ENCODE measurements around the gene INSR.

The INSR gene

DNA sequence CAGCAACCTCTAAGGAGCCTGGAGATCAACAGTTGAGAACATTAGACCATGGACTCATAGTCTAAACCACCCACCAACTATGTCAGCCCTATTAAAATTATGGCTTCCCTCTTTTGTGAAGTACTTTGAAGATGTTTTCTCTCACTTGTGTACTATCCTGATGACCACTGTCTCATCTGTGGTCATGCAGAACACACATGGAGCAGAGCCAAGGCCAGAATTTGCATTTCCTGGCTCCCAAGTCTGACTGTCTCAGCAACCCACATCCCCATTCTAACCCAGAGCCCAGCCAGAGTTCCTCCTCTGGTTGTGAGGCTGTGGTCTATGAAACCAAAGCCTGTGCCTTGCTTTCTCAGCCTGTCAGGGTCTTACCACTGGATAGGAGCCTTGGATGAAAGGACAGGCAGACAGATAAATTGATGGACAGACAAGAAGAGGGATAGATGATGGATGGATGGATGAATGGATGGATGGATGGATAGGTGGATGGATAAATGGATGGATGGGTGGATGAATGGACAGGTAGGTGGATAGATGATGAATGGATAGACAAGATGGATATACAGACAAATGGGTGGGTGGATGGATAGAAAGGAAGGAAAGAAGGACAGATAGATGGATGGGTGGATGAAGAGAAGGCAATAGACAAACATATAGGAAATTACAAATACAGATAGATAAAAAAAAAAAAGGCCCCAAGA is 189.3 kb downstream of the INSR start:
- H3K4me3 ChIP-seq (ENCODE audit: low read depth in 1 of 2, low read length in 2 of 2): no peak overlapping the region
- H3K4me1 ChIP-seq (ENCODE audit: insufficient read depth, low read length): peaks cover 4% of the 10 kb centered on the region
- no peaks in the 10 kb centered on the region for H3K27me3 ChIP-seq (ENCODE audit: control insufficient read depth in 1 of 2, insufficient read depth in 2 of 2, low read length in 2 of 2)
- no peak overlapping the region for H3K9ac ChIP-seq (ENCODE audit: low read length)
- no peaks in the 10 kb centered on the region for H3K36me3 ChIP-seq (ENCODE audit: insufficient read depth, low read length)
- H3K27ac ChIP-seq (ENCODE audit: low read depth, low read length): no peak overlapping the region
- no peaks in the 10 kb centered on the region for H3K9me3 ChIP-seq (ENCODE audit: low read length)

DNA sequence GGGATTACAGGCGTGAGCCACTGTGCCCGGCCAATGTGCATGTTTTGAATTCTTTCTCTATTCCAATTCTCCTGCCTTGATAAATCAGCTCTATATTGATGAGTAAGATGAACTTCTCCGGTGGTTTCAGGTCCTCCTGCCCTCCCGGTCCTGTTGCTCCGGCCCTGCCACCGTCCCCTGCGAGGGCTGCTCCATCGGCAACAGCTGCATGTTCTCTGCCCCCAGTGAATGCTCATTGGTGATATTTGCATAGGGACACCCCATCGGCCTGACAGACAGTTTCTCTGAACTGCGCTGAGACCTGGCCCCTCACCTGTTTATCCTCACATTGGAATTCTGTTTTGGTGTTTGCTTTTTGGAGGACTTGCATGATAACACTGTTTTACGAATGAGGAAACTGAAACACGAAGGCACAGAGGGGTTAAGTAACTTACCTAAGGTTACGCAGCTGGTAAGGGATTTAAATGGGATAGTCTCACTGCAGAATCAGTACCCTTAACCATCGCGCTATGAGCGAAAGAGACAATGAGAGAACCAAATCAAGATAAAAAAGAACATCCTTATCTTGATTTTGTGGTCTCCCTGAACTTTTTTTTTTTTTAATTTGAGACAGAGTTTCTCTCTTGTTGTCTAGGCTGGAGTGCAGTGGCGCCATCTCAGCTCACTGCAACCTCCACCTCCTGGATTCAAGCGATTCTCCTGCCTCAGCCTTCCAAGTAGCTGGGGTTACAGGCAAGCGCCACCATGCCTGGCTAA is 192.5 kb downstream of the INSR start:
- H3K36me3 ChIP-seq (ENCODE audit: insufficient read depth, low read length): no peaks in the 10 kb centered on the region
- H3K4me1 ChIP-seq (ENCODE audit: insufficient read depth, low read length): peaks cover 9% of the 10 kb centered on the region
- no peak overlapping the region for H3K27ac ChIP-seq (ENCODE audit: low read depth, low read length)
- no peaks in the 10 kb centered on the region for H3K27me3 ChIP-seq (ENCODE audit: control insufficient read depth in 1 of 2, insufficient read depth in 2 of 2, low read length in 2 of 2)
- H3K9me3 ChIP-seq (ENCODE audit: low read length): no peaks in the 10 kb centered on the region
- H3K9ac ChIP-seq (ENCODE audit: low read length): no peak overlapping the region
- H3K4me3 ChIP-seq (ENCODE audit: low read depth in 1 of 2, low read length in 2 of 2): no peak overlapping the region

DNA sequence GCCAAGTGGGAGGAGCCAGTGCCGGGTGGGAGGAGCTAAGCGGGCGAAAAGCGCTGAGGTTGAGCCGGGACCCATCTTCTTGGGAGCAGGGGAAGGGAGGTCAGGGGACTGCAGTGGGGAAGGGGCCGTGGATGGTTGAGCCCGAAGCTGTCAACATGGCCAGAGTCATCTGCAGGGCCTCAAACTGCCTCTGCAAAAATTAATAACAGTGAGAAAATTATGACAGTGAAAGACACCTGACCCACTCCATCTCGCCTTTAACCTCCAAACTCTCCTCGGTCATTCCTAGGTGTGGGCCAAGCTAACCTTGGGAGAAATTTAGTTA is 194.7 kb downstream of the INSR start:
- no peak overlapping the region for H3K9ac ChIP-seq (ENCODE audit: low read length)
- no peaks in the 10 kb centered on the region for H3K27me3 ChIP-seq (ENCODE audit: control insufficient read depth in 1 of 2, insufficient read depth in 2 of 2, low read length in 2 of 2)
- H3K4me1 ChIP-seq (ENCODE audit: insufficient read depth, low read length): peaks cover 9% of the 10 kb centered on the region
- H3K27ac ChIP-seq (ENCODE audit: low read depth, low read length): peak overlapping the region; percentile 93
- H3K4me3 ChIP-seq (ENCODE audit: low read depth in 1 of 2, low read length in 2 of 2): peak overlapping the region; percentile 72 to 74
- H3K9me3 ChIP-seq (ENCODE audit: low read length): no peaks in the 10 kb centered on the region
- no peaks in the 10 kb centered on the region for H3K36me3 ChIP-seq (ENCODE audit: insufficient read depth, low read length)

DNA sequence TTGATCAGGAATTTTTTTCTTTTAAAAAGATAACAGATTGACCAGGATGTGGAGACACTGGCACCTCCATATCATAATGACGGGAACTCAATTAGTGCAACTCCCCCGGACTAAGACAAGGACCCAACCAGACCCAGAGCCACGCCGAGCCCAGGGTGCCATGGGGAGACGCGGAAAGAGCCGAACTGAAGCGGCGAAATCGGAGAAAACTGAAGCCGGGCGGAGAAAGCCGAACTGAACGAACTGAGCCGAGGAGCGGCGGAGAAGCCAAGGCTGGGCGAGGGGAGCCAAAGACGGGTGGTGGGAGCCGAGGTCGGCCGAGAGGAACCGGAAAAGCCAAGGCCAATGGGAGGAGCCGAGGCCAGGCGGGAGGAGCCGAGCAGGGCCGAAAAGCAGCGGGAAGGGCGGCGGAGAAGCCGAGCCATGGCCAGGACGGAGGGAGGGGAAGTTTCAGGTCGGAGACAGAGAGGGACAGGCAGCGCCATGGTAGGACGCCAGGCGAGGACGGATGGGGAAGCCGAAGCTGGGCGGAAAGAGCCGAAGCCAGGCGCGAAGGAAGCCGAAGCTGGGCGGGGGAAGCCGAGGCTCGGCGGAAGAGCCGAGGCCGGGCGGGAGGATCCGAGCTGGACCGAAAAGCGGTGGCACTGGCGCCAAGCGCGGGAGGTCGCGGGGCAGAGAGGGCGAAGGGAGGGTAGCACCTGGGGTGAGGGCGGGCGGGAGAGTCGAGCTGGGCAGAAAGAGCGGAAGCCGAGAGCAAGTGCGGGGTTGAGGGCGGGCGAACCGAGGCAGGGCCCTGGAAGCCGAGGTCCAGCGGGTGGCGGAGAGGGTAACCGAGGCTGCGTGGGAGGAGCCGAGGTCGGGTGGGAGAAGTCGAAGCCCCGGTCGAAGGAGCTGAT is 195.3 kb downstream of the INSR start:
- Histone ChIP-seq H3K36me3 (ENCODE audit: insufficient read depth, low read length) (no peaks in the 10 kb centered on the region), H3K4me3 (ENCODE audit: low read depth in 1 of 2, low read length in 2 of 2) (peak overlapping the region; percentile 72 to 74), H3K9me3 (ENCODE audit: low read length) (no peaks in the 10 kb centered on the region), H3K27ac (ENCODE audit: low read depth, low read length) (peak overlapping the region; percentile 93), H3K4me1 (ENCODE audit: insufficient read depth, low read length) (peaks cover 9% of the 10 kb centered on the region), H3K27me3 (ENCODE audit: control insufficient read depth in 1 of 2, insufficient read depth in 2 of 2, low read length in 2 of 2) (no peaks in the 10 kb centered on the region), H3K9ac (ENCODE audit: low read length) (peak overlapping the region; percentile 59)

DNA sequence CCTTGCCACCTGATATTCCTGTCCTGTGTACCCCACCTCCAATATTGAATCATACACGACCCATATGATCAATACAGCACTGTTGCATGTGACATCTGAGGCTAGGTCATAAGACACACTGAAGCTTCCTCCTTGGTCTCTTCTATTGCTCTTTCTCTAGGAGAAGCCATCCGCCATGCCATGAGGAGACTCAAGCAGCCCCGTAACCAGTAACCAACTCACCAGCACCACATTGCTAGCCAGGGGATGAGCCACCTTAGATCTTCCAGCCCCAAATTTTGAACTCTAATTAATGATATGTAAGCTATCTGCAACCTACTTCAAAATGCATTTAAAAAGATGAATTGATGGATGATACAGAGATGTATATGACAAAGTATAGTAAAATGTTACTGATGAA is 196.1 kb downstream of the INSR start:
- Histone ChIP-seq H3K9ac (ENCODE audit: low read length) (no peak overlapping the region), H3K4me1 (ENCODE audit: insufficient read depth, low read length) (peaks cover 9% of the 10 kb centered on the region), H3K27me3 (ENCODE audit: control insufficient read depth in 1 of 2, insufficient read depth in 2 of 2, low read length in 2 of 2) (no peaks in the 10 kb centered on the region), H3K4me3 (ENCODE audit: low read depth in 1 of 2, low read length in 2 of 2) (peak overlapping the region in 1 of 2 donors; percentile 74), H3K9me3 (ENCODE audit: low read length) (no peaks in the 10 kb centered on the region), H3K36me3 (ENCODE audit: insufficient read depth, low read length) (no peaks in the 10 kb centered on the region), H3K27ac (ENCODE audit: low read depth, low read length) (no peak overlapping the region)

- H3K9me3 ChIP-seq (ENCODE audit: low read length): peaks cover 28% of the 10 kb centered on the region
- H3K36me3 ChIP-seq (ENCODE audit: insufficient read depth, low read length): peaks cover 11% of the 10 kb centered on the region
- H3K27me3 ChIP-seq (ENCODE audit: control insufficient read depth in 1 of 2, insufficient read depth in 2 of 2, low read length in 2 of 2): no peaks in the 10 kb centered on the region
- H3K4me3 ChIP-seq (ENCODE audit: low read depth in 1 of 2, low read length in 2 of 2): no peak overlapping the region
- no peak overlapping the region for H3K27ac ChIP-seq (ENCODE audit: low read depth, low read length)
- no peak overlapping the region for H3K9ac ChIP-seq (ENCODE audit: low read length)
- no peaks in the 10 kb centered on the region for H3K4me1 ChIP-seq (ENCODE audit: insufficient read depth, low read length)
Measured at GRCh38 chr19:7088999-7089398, 205.2 kb downstream of the INSR start.

- Histone ChIP-seq H3K9me3 (ENCODE audit: low read length) (peaks cover 81% of the 10 kb centered on the region), H3K9ac (ENCODE audit: low read length) (no peak overlapping the region), H3K27me3 (ENCODE audit: control insufficient read depth in 1 of 2, insufficient read depth in 2 of 2, low read length in 2 of 2) (no peaks in the 10 kb centered on the region), H3K36me3 (ENCODE audit: insufficient read depth, low read length) (peaks cover 58% of the 10 kb centered on the region), H3K27ac (ENCODE audit: low read depth, low read length) (no peak overlapping the region), H3K4me3 (ENCODE audit: low read depth in 1 of 2, low read length in 2 of 2) (peak overlapping the region in 1 of 2 donors; percentile 12), H3K4me1 (ENCODE audit: insufficient read depth, low read length) (no peaks in the 10 kb centered on the region)
Measured at GRCh38 chr19:7083076-7083956, 210.9 kb downstream of the INSR start.

DNA sequence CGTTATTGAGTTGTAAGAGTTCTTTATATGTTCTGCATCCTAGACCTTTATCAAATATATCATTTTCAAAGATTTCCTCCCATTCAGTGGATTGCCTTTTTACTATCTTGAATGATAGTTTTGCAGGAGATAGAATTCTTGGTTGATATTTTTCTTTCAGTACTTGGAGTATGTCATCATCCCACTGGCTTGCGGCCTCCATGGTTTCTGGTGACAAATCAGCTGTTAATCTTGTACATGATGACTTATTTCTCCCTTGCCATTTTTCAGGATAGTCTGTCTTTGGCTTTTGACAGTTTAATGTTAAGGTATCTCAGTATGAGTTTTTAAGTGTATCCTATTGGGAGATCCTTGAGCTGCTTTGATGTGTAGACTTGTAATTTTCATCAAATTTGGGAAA is 216.2 kb downstream of the INSR start:
- peaks cover 95% of the 10 kb centered on the region for H3K36me3 ChIP-seq (ENCODE audit: insufficient read depth, low read length)
- H3K4me3 ChIP-seq (ENCODE audit: low read depth in 1 of 2, low read length in 2 of 2): no peak overlapping the region
- H3K27ac ChIP-seq (ENCODE audit: low read depth, low read length): no peak overlapping the region
- H3K9me3 ChIP-seq (ENCODE audit: low read length): peaks cover 69% of the 10 kb centered on the region
- no peak overlapping the region for H3K9ac ChIP-seq (ENCODE audit: low read length)
- no peaks in the 10 kb centered on the region for H3K27me3 ChIP-seq (ENCODE audit: control insufficient read depth in 1 of 2, insufficient read depth in 2 of 2, low read length in 2 of 2)
- H3K4me1 ChIP-seq (ENCODE audit: insufficient read depth, low read length): no peaks in the 10 kb centered on the region

GRCh38 chr19:7076151-7076550 is 218.1 kb downstream of the INSR start:
- H3K36me3 ChIP-seq (ENCODE audit: insufficient read depth, low read length): peaks cover 87% of the 10 kb centered on the region
- H3K4me1 ChIP-seq (ENCODE audit: insufficient read depth, low read length): no peaks in the 10 kb centered on the region
- H3K4me3 ChIP-seq (ENCODE audit: low read depth in 1 of 2, low read length in 2 of 2): no peak overlapping the region
- H3K9me3 ChIP-seq (ENCODE audit: low read length): peaks cover 50% of the 10 kb centered on the region
- H3K27ac ChIP-seq (ENCODE audit: low read depth, low read length): no peak overlapping the region
- no peaks in the 10 kb centered on the region for H3K27me3 ChIP-seq (ENCODE audit: control insufficient read depth in 1 of 2, insufficient read depth in 2 of 2, low read length in 2 of 2)
- no peak overlapping the region for H3K9ac ChIP-seq (ENCODE audit: low read length)

DNA sequence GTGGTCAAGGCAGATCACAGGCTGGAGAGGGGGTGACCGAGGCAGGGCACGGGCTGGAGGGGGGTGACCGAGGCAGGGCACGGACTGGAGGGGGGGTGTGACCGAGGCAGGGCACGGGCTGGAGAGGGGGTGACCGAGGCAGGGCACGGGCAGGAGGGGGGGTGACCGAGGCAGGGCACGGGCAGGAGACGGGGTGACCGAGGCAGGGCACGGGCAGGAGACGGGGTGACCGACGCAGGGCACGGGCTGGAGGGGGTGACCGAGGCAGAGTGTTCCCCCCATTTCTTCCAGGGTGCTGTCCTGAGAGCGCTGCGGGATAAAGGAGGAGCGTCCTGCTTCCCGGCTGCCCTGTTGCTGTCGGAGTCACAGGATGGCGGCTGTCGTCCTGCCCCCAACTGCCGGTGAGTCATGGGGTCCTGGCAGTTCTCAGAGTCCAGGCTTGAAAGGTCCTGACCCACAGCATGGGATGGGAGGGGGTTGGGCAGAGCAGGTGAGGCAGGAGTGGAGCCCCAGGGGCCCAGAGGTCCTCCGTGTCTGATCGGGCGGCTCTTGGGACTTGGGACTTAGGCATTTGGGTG is 219.4 kb downstream of the INSR start:
- peaks cover 75% of the 10 kb centered on the region for H3K36me3 ChIP-seq (ENCODE audit: insufficient read depth, low read length)
- no peak overlapping the region for H3K27ac ChIP-seq (ENCODE audit: low read depth, low read length)
- peaks cover 37% of the 10 kb centered on the region for H3K9me3 ChIP-seq (ENCODE audit: low read length)
- H3K4me3 ChIP-seq (ENCODE audit: low read depth in 1 of 2, low read length in 2 of 2): no peak overlapping the region
- H3K9ac ChIP-seq (ENCODE audit: low read length): no peak overlapping the region
- H3K27me3 ChIP-seq (ENCODE audit: control insufficient read depth in 1 of 2, insufficient read depth in 2 of 2, low read length in 2 of 2): no peaks in the 10 kb centered on the region
- H3K4me1 ChIP-seq (ENCODE audit: insufficient read depth, low read length): peaks cover 10% of the 10 kb centered on the region

Data from muscle layer of colon (tissue), 2 donors.